KOPT-K1 (cell line): ENCODE data around the gene ACCS.

ENCODE experiments used
- H3K27ac ChIP-seq: fragments of 200-600 bp; sonication (generic); 2 replicates; pipeline ENCODE4 v1.5.1; 2016; ENCODE audit warnings: antibody characterized with exemption, mild to moderate bottlenecking, low read depth, low read length; ENCODE audit not compliant: poor library complexity, severe bottlenecking
- H3K36me3 ChIP-seq: fragments of 200-600 bp; sonication (generic); 2 replicates; pipeline ENCODE4 v1.5.1; 2017; ENCODE audit warnings: antibody characterized with exemption, mild to moderate bottlenecking, low read length, moderate library complexity; ENCODE audit not compliant: insufficient read depth
- H3K9me3 ChIP-seq: fragments of 200-600 bp; sonication (generic); 2 replicates; pipeline ENCODE4 v1.5.1; 2017; ENCODE audit warnings: antibody characterized with exemption, low read length, mild to moderate bottlenecking; ENCODE audit not compliant: insufficient read depth, poor library complexity, severe bottlenecking

Gene ACCS, protein sequence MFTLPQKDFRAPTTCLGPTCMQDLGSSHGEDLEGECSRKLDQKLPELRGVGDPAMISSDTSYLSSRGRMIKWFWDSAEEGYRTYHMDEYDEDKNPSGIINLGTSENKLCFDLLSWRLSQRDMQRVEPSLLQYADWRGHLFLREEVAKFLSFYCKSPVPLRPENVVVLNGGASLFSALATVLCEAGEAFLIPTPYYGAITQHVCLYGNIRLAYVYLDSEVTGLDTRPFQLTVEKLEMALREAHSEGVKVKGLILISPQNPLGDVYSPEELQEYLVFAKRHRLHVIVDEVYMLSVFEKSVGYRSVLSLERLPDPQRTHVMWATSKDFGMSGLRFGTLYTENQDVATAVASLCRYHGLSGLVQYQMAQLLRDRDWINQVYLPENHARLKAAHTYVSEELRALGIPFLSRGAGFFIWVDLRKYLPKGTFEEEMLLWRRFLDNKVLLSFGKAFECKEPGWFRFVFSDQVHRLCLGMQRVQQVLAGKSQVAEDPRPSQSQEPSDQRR

DNA sequence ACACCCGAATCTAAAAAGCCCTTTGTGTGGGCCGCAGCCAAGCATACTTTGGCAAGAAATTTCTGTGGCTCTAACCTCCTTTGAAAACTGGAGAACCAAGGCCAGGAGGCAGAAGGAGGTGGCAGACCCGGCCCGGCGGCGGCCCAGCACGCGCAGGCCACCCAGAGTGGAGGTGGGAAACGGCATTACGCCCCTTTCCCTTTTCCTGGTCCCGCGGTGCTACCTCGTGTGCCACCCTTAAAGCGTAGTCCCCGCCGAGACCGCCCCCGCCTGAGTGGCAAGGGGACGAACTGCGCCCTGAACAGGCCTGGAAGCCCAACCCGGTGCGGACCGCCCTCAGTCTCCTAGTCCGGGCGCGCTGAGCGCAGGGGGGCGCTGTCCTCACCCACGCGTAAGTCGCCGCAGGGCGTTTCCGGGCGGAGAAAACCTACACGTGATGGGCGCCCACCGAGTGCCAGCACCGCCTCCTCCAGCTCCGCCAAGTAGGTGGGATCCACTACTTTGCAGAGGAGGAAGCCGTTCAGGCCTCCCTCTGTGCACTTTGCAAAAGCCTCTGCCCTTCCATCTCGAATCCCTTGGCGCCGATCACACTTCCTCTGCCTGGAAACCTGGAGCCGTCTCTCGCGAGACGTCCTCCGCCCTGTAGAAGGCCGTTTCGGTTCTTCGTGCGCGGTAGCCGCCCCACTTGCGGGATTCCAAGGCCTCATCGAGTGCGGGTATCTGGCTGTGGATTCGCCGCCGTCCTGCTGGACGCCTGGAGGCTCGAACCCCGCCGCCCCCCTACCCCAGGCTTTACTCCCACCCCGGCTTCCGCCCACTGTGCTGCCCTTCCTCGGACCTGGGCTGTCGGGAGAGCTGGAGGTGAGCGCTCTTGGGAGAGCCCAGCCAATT is at the start of gene ACCS:
TSS of gene ACCS (plus strand) at position 430 of the 891 bp plus-strand sequence. CDS start 1,358 bp downstream, outside the sequence.
- H3K36me3 ChIP-seq, result no peaks in the 10 kb centered on the region
- H3K27ac ChIP-seq, result no peak within 1 kb of the TSS
- H3K9me3 ChIP-seq, result no peaks in the 10 kb centered on the region

DNA sequence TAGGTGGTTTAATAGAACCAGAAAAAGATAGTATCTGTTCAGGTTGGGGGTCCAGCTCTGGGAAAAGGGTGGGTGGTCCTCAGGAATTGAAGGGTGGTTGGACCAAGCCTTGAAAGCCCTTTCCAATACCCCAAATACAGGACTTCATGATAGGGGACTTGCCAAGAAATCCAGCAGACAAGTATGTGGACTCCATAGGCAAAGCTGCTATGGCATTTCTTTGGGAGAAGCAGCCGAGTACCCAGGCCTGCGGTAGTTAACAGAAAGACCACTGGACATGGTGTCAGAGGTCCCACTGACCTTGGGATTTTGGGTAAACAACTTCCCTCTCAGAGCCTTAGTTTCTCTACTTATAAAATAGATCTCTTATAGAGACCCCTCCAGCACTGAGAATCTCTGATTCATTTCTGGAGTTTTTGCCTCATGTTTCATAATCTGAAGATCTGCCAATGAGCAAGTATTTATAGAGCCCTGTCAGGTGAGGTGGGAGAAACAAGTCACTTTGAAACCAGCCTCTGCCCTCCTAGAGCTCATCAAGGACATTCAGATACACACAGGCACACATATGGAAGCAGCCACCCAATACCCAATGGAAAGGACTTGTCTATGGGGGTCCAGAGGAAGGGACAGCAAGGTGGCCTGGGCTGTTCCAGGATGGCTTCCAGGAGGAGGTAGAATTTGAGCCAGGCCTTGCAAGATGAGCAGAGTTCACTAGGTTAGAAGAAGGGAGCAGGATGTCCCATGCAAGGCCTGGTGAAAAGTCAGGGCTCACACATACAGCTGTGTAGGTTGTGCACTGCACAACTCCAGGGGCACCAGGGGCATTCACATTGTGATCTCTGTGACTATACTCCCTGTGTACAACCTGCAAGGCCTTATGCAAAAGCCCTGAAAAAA is 49.3 kb upstream of the ACCS start:
- Histone ChIP-seq H3K27ac (no peak overlapping the region), H3K36me3 (no peaks in the 10 kb centered on the region), H3K9me3 (no peaks in the 10 kb centered on the region)

DNA sequence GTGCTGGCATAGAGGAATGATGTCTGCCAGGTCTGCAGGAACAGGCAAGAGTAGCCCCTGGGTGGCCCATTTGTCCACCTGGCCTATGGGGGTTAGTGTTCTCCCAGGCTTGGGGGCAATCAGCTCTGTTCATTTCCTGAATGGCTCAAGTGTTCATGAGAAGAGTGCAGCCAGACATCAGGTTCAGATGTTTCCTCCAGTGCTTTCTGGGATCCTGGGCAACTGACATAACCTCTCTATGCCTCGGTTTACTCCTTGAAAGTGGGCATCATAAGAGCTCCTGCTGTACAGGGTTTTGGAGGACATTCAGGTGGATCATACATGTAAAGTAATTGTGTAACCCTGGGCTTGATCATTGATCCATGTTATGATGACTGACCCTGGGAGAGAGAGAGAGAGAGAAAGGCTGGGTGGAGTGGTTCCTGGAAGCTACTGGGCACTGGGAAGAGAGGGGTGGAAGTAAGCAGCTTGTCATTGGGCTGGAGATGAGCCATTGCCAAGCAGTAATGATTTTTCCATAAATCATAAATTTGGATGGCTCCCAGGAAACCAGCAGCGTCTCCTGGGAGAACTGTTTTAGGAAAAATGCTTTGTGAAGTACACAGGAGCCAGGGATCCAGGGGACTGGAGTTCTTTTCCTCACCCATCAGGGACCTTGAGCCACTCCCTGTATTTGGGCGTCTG is 48.5 kb upstream of the ACCS start:
- H3K27ac ChIP-seq, result no peak overlapping the region
- no peaks in the 10 kb centered on the region for H3K36me3 ChIP-seq
- H3K9me3 ChIP-seq, result peaks cover 5% of the 10 kb centered on the region

DNA sequence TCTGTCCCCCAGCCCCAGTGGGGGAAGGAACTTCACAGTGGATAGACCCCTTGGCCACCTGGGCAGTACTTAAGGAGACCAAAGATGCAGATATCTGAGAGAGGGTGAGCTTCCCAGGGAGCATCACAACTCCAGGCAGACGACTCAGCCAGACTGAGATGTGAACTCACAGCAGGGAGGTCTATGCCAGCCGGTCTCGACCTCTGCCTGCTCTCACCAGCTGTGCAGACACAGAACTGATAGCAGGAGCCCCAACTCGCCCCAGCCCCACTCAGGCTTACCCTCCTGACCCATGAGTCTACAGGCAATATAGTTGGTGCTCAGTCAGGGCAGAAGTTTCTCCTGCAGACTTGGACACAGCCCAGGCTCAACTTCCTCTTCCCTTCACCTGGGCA is 47.9 kb upstream of the ACCS start:
- H3K27ac ChIP-seq, result no peak overlapping the region
- H3K9me3 ChIP-seq, result peaks cover 8% of the 10 kb centered on the region
- H3K36me3 ChIP-seq, result no peaks in the 10 kb centered on the region

DNA sequence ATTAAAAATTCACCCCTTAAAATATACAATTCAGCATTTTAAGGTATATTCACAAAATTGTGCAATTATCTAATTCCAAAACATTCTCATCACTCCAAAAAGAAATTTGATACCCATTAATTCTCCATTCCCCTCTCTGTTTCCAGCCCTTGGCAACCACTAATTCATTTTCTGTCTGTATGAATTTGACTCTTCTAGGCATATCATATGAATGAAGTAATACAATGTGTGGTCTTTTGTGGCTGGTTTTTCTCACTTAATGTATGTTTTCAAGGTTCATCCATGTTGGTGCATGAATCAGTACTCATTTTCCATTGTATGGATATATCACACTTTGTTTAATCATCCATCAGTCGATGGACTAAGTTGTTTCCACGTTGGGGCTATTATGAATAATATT is 47.2 kb upstream of the ACCS start:
- Histone ChIP-seq H3K36me3 (no peaks in the 10 kb centered on the region), H3K9me3 (peaks cover 8% of the 10 kb centered on the region), H3K27ac (no peak overlapping the region)

DNA sequence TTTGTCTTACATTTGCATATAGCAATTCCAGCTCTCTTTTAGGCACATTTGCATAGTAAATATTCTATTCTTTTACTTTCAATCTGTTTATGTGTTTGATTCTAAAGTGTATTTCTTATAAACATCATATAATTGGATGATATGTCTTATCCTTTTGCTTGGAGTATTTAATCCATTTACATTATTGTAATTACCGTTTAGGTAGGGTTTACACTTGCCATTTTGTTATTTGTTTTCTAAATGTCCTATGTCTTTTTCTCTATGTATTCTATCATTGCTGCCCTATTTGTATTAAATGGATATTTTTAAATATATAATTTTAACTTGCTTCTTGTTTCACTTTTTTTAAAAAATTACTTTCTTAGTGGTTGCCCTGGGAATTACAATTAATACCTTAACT is 41.1 kb upstream of the ACCS start:
- Histone ChIP-seq H3K9me3 (peaks cover 17% of the 10 kb centered on the region), H3K27ac (no peak overlapping the region), H3K36me3 (no peaks in the 10 kb centered on the region)

DNA sequence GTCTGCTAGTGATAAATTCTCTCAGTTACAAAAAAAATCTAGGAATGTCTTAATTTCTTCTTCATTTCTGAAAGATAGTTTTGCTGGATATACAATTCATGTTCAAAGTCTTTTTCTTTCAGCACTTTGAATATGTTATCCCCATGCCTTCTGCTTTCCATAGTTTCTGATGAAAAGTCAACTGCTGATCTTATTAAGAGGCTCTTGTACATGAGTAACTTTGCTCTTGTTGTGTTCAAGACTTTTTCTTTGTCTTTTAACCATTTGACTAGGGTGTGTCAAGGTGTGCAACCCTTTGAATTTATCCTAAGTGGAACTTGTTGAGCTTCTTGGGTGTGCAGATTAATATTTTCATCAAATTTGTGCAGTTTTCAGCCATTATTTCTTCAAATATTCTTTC is 40.3 kb upstream of the ACCS start:
- Histone ChIP-seq H3K36me3 (no peaks in the 10 kb centered on the region), H3K27ac (no peak overlapping the region), H3K9me3 (peaks cover 17% of the 10 kb centered on the region)

DNA sequence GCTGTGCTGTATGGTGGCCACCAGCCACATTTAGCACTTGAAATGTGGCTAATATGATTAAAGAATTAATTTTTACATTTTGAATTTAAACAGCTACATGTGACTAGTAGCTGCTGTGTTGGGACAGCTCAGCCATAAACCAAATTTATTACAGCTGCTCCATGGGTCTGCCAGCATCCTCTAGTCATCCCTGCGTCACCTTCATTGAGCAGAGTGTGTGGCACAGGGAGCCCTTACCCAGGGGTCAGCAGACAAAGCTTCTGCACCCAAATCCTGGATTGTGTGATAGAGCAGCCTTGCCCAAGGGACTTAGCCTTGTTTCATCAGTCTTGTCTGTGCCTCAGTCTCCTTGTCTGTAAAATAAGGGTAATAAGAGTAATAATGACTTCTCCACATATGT is 37.7 kb upstream of the ACCS start:
- Histone ChIP-seq H3K36me3 (no peaks in the 10 kb centered on the region), H3K27ac (no peak overlapping the region), H3K9me3 (peaks cover 9% of the 10 kb centered on the region)

DNA sequence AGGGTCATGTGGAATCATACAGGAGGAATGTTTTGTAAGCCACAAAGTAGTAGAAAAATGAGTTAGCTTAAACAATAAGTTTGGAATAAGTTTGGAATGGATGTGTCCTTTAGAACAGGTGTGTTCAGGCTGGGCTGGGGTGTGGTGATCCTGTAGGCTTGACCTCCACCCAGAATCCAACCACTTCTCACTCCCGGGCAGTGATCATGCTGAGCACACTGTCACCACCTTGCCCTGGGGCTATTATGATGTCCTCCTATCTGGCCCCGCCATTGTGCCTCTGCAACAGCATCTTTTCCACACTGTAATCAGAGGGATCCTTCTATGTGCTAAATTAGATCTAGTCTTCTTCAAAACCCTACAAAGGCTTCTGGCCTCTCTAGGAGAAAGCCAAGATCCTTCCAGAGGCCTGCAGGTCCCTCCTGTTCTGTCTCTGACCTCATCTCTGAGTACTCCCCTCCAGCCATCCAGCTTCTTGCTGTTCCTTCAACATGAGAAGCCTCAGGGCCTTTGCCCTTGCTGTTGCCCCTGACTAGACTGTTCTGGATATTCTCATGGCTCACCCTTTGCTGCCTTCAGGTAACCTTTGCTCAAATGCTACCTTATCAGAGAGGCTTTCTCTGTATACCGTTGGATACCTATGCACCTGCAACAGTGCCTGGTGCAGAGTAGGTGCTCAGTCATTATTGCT is 37.1 kb upstream of the ACCS start:
- Histone ChIP-seq H3K9me3 (peaks cover 9% of the 10 kb centered on the region), H3K36me3 (no peaks in the 10 kb centered on the region), H3K27ac (no peak overlapping the region)

DNA sequence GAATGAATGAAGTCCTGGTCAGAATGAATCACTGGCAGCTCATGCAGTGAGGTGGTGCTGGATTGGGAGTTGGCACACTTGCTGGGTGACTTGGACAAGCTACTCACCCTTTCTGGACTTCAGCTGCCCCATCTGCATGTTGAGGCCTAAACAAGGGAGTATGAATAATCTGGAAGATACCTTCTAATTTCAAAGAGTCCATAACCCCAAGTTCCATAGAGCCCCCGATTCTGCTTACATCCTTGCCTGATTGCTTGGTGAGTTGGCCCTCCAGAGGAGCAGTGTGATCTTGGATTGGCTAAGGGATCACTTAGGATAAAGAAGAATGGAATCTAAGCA is 36.6 kb upstream of the ACCS start:
- Histone ChIP-seq H3K27ac (no peak overlapping the region), H3K9me3 (peaks cover 9% of the 10 kb centered on the region), H3K36me3 (no peaks in the 10 kb centered on the region)

DNA sequence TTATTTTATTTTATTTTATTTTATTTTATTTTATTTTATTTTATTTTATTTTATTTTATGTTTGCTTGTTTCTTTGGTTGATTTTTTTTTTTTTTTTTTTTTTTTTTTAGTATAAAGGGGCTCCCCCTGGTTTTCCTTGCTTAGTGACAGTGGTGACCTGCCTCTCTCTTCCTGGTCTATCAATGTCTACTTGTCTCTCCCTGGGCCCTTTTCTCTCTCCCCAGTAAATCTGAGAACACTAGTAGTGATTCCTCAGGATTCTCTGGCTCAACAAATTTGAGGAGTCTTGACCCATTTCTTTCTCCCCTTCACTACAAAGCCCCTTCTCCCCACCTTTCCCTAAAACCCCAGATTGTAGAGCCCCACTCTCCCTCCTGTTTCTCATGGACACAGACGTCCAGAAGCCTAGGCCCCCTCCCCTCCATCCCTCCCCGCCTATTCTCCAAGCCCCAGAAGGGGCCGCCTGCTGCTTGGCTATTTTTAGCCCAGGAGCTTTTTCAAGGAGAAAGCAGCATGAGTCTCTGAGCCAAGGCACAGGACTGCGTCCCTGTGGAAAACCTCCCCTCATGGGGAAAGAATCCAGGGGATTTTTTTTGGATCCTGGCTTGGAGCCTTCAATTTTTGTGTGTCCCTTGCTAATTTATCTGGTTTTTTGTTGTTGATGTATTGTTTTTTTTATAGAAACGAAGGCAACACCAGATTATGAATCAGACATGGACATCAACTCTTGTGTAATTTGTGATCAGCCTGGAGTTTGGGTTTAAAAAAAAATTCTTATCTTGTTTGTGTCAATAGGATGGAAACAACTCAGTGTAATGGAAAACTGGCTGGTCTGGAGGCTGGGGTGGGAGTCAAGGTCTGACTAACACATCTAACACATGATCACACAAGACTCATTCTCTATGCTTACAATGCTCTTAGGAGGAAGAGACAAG is 35.8 kb upstream of the ACCS start:
- no peaks in the 10 kb centered on the region for H3K36me3 ChIP-seq
- H3K27ac ChIP-seq, result no peak overlapping the region
- peaks cover 7% of the 10 kb centered on the region for H3K9me3 ChIP-seq

DNA sequence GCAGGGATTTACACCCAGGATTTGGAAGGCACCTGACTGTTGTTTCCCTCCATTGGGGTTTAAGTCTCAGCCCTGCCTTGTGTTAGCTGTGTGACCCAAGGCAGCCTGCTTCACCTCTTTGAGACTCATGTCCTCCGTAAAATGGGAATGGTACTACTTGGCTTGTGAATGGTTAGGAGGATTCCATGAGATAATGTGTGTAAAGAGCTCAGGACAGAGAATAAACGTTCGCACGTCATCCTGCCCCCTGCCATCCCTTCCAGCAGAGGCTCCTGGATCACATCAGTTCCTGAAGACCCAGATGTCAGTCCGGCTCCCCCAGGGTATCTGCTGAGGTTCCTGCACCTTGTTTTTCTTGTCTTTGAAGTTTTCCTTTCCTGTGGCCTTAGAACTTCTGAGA is 35.1 kb upstream of the ACCS start:
- no peaks in the 10 kb centered on the region for H3K36me3 ChIP-seq
- H3K9me3 ChIP-seq, result no peaks in the 10 kb centered on the region
- H3K27ac ChIP-seq, result no peak overlapping the region

DNA sequence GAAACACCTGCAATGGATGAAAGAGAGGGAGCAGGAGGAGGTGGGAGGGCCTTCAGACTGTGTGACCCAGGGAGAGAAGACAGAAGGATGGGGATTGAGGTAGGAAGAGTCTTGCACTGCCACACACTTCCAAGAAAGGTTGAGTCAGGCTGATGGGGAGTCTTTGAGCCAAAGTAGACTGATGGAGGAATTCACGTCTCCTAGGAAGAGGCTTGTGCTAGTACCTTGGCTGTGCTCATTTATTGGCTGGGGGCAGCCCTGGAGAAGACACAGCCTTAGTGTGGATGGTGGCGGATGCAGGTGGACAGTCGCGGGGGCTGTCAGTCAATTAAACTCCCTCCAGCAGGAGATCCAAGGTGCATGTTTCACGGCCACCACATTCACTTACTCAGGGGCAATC is 34.5 kb upstream of the ACCS start:
- Histone ChIP-seq H3K27ac (no peak overlapping the region), H3K36me3 (no peaks in the 10 kb centered on the region), H3K9me3 (no peaks in the 10 kb centered on the region)
